Liver (tissue), 9 donors: Measurements from ENCODE around the gene CHST4. TPM values are rescaled to one million over a fixed set of nuclear protein-coding genes. Genes with fewer than 3 reads are reported as not detected.
"Not testable (repeated sequence)": the region's sequence is repeated elsewhere in the genome, so short reads cannot be mapped to it uniquely, and the experiment has no call there.

ENCODE experiments used
- DNase-seq: peaks from one replicate; pipeline ENCODE4 v3.0.0-alpha.2; 2017; ENCODE audit warnings: low spot score
- H3K27ac ChIP-seq, 2 donors: one replicate each; pipeline ENCODE4 v1.7.0; 2013; ENCODE audit warnings: inconsistent platforms in 2 of 2, low read length in 2 of 2, control low read depth in 1 of 2, low read depth in 1 of 2, mild to moderate bottlenecking in 1 of 2
- H3K27me3 ChIP-seq, 4 donors: one replicate each; pipeline versions ENCODE4 v1.6.1 to v1.7.0; 2013; ENCODE audit warnings: low read length in 3 of 4, inconsistent platforms in 1 of 4, mild to moderate bottlenecking in 1 of 4, moderate library complexity in 1 of 4; ENCODE audit not compliant: control insufficient read depth in 4 of 4, insufficient read depth in 4 of 4
- H3K36me3 ChIP-seq, 4 donors: one replicate each; pipeline versions ENCODE4 v1.6.1 to v1.7.0; 2013; ENCODE audit warnings: low read length in 3 of 4, mild to moderate bottlenecking in 3 of 4, low read depth in 1 of 4, moderate library complexity in 1 of 4; ENCODE audit not compliant: control insufficient read depth in 4 of 4, insufficient read depth in 3 of 4
- H3K4me1 ChIP-seq, 4 donors: one replicate each; pipeline versions ENCODE4 v1.6.1 to v1.7.0; 2013; ENCODE audit warnings: low read length in 3 of 4, mild to moderate bottlenecking in 3 of 4, moderate library complexity in 1 of 4; ENCODE audit not compliant: control insufficient read depth in 4 of 4, insufficient read depth in 4 of 4
- H3K4me3 ChIP-seq, 3 donors: one replicate each; pipeline versions ENCODE4 v1.6.1 to v1.7.0; 2013; ENCODE audit warnings: low read length in 3 of 3, control low read depth in 1 of 3, low read depth in 1 of 3, mild to moderate bottlenecking in 1 of 3
- H3K9ac ChIP-seq, 2 donors: one replicate each; pipeline ENCODE4 v1.7.0; 2013; ENCODE audit warnings: low read length in 2 of 2, mild to moderate bottlenecking in 2 of 2, moderate library complexity in 2 of 2, control low read depth in 1 of 2, low read depth in 1 of 2
- H3K9me3 ChIP-seq, 4 donors: one replicate each; pipeline versions ENCODE4 v1.6.1 to v1.7.0; 2013; ENCODE audit warnings: low read length in 3 of 4; ENCODE audit not compliant: control insufficient read depth in 4 of 4
- EGR1 ChIP-seq, 2 donors: IDR thresholded peaks; 2 replicates each; pipeline ENCODE4 v1.6.1; 2016 to 2018; ENCODE audit warnings: antibody characterized with exemption in 2 of 2, low read depth in 2 of 2
- FOXA1 ChIP-seq: IDR thresholded peaks from 2 replicates; pipeline ENCODE4 v1.6.1; 2016; ENCODE audit warnings: antibody characterized with exemption
- FOXA2 ChIP-seq: IDR thresholded peaks from 2 replicates; pipeline ENCODE4 v1.6.1; 2016; ENCODE audit warnings: antibody characterized with exemption
- GABPA ChIP-seq, 2 donors: IDR thresholded peaks in 1 of 2; conservative IDR thresholded peaks in 1 of 2; 2 replicates each; pipeline ENCODE4 v1.6.1; 2016; ENCODE audit warnings: antibody characterized with exemption in 2 of 2, mild to moderate bottlenecking in 1 of 2, moderate library complexity in 1 of 2
- JUND ChIP-seq, 2 donors: IDR thresholded peaks; 2 replicates each; pipeline ENCODE4 v1.6.1; 2016; ENCODE audit warnings: antibody characterized with exemption in 2 of 2
- MAX ChIP-seq: IDR thresholded peaks from 2 replicates; pipeline ENCODE4 v1.6.1; 2016; ENCODE audit warnings: antibody characterized with exemption
- NR2F2 ChIP-seq: IDR thresholded peaks from 2 replicates; pipeline ENCODE4 v1.6.1; 2016; ENCODE audit warnings: antibody characterized with exemption
- RAD21 ChIP-seq, 2 donors: IDR thresholded peaks; 2 replicates each; pipeline ENCODE4 v1.6.1; 2016; ENCODE audit warnings: antibody characterized with exemption in 2 of 2, mild to moderate bottlenecking in 2 of 2
- RXRA ChIP-seq, 2 donors: IDR thresholded peaks; 2 replicates each; pipeline ENCODE4 v1.6.1; 2017 to 2018; ENCODE audit warnings: antibody characterized with exemption in 2 of 2, mild to moderate bottlenecking in 1 of 2
- SP1 ChIP-seq: IDR thresholded peaks from 2 replicates; pipeline ENCODE4 v1.6.1; 2018; ENCODE audit warnings: antibody characterized with exemption, mild to moderate bottlenecking
- TAF1 ChIP-seq: conservative IDR thresholded peaks from 2 replicates; pipeline ENCODE4 v1.6.1; 2016; ENCODE audit warnings: antibody characterized with exemption, mild to moderate bottlenecking
- YY1 ChIP-seq: IDR thresholded peaks from 2 replicates; pipeline ENCODE4 v1.6.1; 2016; ENCODE audit warnings: antibody characterized with exemption, mild to moderate bottlenecking
- WGBS: extraction: QIAGEN DNeasy Blood & Tissue Kit; methylation state at CpG from one replicate; pipeline ENCODE4 v1.1.7; 2013; 5-methylcytosine and 5-hydroxymethylcytosine counted together
- polyA plus RNA-seq, 2 donors: library from polyadenylated mRNA; stranded (reverse) in 1 of 2; unstranded in 1 of 2; fragments of 200-250 nt in 1 of 2; fragments of >200 nt in 1 of 2; fragmentation: Nextera tagmentation in 1 of 2; extraction: Ambion mirVana in 1 of 2; gene quantifications; one replicate each; pipeline versions ENCODE4 v1.2.1 to v1.2.3, GENCODE V29; 2013 to 2015
- total RNA-seq, 2 donors: library from RNA; depleted of rRNA; stranded (reverse); fragments of >200 nt; gene quantifications; one replicate each; pipeline ENCODE4 v1.2.3, GENCODE V29; 2014
- TF ChIP-seq, protein P1 (sequence below): fragments of 150-350 bp; IDR thresholded peaks from 2 replicates; pipeline ENCODE4 v1.5.1; 2017; ENCODE audit warnings: improper control_type of control experiment, low read depth, low read length; ENCODE audit not compliant: missing input control
- TF ChIP-seq, protein P2 (sequence below): IDR thresholded peaks from 2 replicates; pipeline ENCODE4 v1.6.1; 2016; ENCODE audit warnings: antibody characterized with exemption, mild to moderate bottlenecking
- donor health status: healthy.
- donor health status: healthy.
- donor health status: healthy.
- donor health status: healthy.
- donor health status: healthy.

Gene CHST4
- total and polyA plus RNA-seq, 4 donors, result 0.09 to 14.3 (median 7.1) TPM

DNA sequence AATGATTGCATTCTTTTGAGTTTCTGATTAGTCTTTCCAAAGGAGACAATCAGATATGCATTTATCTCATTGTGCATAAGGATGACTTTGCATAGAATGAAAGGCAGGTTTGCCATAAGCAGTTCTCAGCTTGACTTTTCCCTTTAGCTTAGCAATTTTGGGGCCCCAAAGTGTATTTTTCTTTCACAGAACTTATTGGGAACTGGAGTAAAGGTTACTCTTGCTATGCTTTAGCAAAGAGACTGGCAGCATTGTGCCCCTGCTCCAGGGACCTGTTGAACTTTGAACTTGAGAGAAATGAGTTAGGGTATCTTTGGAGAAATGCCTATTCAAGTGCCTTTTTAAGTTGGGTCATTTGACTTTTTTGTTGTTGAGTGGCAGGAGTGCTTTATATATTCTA lies 33.6 kb downstream of the CHST4 start:
- H3K4me3 ChIP-seq, result no peak overlapping the region
- H3K4me1 ChIP-seq, result peaks cover 0 to 7% (median 5%) of the 10 kb centered on the region in 4 donors
- H3K9ac ChIP-seq, result no peak overlapping the region
- H3K27ac ChIP-seq, result no peak overlapping the region
- TF ChIP-seq TAF1 (no peak), GABPA (IDR thresholded peaks at IDR 0.05 in 1 of 2, conservative IDR thresholded peaks at IDR 0.05 in 1 of 2) (no peak), YY1 (no peak), FOXA1 (no peak), NR2F2 (no peak), RAD21 (IDR thresholded peaks at IDR 0.05) (no peak), RXRA (IDR thresholded peaks at IDR 0.05) (no peak), JUND (IDR thresholded peaks at IDR 0.05) (no peak)
- TF ChIP-seq, protein P1, sequence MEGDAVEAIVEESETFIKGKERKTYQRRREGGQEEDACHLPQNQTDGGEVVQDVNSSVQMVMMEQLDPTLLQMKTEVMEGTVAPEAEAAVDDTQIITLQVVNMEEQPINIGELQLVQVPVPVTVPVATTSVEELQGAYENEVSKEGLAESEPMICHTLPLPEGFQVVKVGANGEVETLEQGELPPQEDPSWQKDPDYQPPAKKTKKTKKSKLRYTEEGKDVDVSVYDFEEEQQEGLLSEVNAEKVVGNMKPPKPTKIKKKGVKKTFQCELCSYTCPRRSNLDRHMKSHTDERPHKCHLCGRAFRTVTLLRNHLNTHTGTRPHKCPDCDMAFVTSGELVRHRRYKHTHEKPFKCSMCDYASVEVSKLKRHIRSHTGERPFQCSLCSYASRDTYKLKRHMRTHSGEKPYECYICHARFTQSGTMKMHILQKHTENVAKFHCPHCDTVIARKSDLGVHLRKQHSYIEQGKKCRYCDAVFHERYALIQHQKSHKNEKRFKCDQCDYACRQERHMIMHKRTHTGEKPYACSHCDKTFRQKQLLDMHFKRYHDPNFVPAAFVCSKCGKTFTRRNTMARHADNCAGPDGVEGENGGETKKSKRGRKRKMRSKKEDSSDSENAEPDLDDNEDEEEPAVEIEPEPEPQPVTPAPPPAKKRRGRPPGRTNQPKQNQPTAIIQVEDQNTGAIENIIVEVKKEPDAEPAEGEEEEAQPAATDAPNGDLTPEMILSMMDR, result no peak
- H3K27me3 ChIP-seq, result no peaks in the 10 kb centered on the region
- no peak for DNase-seq
- no peaks in the 10 kb centered on the region for H3K9me3 ChIP-seq
- no peaks in the 10 kb centered on the region for H3K36me3 ChIP-seq

- H3K27ac ChIP-seq, H3K9me3 ChIP-seq, DNase-seq, H3K4me3 ChIP-seq, H3K9ac ChIP-seq, H3K27me3 ChIP-seq, H3K36me3 ChIP-seq: not testable (repeated sequence)
- H3K4me1 ChIP-seq, result peaks cover 0 to 15% (median 8%) of the 10 kb centered on the region in 4 donors
- WGBS, result 84% methylated on average over 8 of the region's 8 CpGs
These were observed 35.7 kb downstream of the CHST4 start for GRCh38 chr16:71561886-71562285.

DNA sequence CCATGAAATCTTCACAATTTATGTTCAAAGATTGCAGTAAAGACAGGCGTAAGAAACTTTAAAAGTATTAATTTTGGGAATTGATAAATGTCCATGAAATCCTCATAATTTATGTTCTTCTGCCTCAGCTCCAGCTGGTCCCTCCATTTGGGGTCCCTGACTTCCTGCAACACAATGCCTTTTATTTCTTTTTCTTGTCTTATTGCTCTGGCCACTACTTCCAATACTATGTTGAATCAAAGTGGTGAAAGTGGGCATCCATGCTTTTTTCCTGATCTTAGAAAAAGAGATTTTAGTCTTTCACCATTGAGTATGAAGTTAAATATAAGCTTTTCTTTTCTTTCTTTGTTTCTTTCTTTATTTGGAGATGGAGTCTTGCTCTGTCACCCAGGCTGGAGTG lies 36.3 kb downstream of the CHST4 start:
- Histone ChIP-seq H3K27me3 (no peaks in the 10 kb centered on the region), H3K9me3 (no peaks in the 10 kb centered on the region), H3K9ac (no peak overlapping the region), H3K27ac (no peak overlapping the region), H3K4me3 (no peak overlapping the region), H3K36me3 (peaks cover 0 to 3% (median under 1%) of the 10 kb centered on the region in 4 donors), H3K4me1 (peaks cover 0 to 17% (median 7%) of the 10 kb centered on the region in 4 donors)
- WGBS, result 96% methylated on average over 1 of the region's 1 CpG
- TF ChIP-seq RAD21 (IDR thresholded peaks at IDR 0.05) (no peak), FOXA2 (no peak), SP1 (no peak), TAF1 (no peak), YY1 (no peak), EGR1 (IDR thresholded peaks at IDR 0.05; ENCODE audit: low read depth in 2 of 2) (no peak), MAX (no peak), JUND (IDR thresholded peaks at IDR 0.05) (no peak), RXRA (IDR thresholded peaks at IDR 0.05) (no peak), FOXA1 (no peak)
- TF ChIP-seq, protein P2, sequence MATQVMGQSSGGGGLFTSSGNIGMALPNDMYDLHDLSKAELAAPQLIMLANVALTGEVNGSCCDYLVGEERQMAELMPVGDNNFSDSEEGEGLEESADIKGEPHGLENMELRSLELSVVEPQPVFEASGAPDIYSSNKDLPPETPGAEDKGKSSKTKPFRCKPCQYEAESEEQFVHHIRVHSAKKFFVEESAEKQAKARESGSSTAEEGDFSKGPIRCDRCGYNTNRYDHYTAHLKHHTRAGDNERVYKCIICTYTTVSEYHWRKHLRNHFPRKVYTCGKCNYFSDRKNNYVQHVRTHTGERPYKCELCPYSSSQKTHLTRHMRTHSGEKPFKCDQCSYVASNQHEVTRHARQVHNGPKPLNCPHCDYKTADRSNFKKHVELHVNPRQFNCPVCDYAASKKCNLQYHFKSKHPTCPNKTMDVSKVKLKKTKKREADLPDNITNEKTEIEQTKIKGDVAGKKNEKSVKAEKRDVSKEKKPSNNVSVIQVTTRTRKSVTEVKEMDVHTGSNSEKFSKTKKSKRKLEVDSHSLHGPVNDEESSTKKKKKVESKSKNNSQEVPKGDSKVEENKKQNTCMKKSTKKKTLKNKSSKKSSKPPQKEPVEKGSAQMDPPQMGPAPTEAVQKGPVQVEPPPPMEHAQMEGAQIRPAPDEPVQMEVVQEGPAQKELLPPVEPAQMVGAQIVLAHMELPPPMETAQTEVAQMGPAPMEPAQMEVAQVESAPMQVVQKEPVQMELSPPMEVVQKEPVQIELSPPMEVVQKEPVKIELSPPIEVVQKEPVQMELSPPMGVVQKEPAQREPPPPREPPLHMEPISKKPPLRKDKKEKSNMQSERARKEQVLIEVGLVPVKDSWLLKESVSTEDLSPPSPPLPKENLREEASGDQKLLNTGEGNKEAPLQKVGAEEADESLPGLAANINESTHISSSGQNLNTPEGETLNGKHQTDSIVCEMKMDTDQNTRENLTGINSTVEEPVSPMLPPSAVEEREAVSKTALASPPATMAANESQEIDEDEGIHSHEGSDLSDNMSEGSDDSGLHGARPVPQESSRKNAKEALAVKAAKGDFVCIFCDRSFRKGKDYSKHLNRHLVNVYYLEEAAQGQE, result no peak
- TF ChIP-seq, protein P1, result no peak
- DNase-seq, result no peak
